ENCODE measurements around the gene NIM1K.
"Not testable (repeated sequence)": the region's sequence is repeated elsewhere in the genome, so short reads cannot be mapped to it uniquely, and the experiment has no call there.

Gene NIM1K

GRCh38 chr5:43190755-43191603 is 1.0 kb upstream of the NIM1K start:
- DNase-seq (ENCODE audit: low read depth in 2 of 2, low spot score in 1 of 2), result no peak

- DNase-seq (ENCODE audit: low read depth in 2 of 2, low spot score in 1 of 2), result no peak
These were observed 644 bp downstream of the NIM1K start for GRCh38 chr5:43192558-43193180.

- no peak for DNase-seq (ENCODE audit: low read depth in 2 of 2, low spot score in 1 of 2)
These were observed 1.3 kb downstream of the NIM1K start for GRCh38 chr5:43193181-43193893.

GRCh38 chr5:43193894-43194265 is 1.9 kb downstream of the NIM1K start:
- DNase-seq (ENCODE audit: low read depth in 2 of 2, low spot score in 1 of 2), result no peak

- DNase-seq (ENCODE audit: low read depth in 2 of 2, low spot score in 1 of 2), result no peak
These were observed 3.7 kb downstream of the NIM1K start for GRCh38 chr5:43195670-43196265.

- DNase-seq (ENCODE audit: low read depth in 2 of 2, low spot score in 1 of 2), result no peak
These were observed 5.5 kb downstream of the NIM1K start for GRCh38 chr5:43197535-43197934.

- not testable (repeated sequence) for DNase-seq (ENCODE audit: low read depth in 2 of 2, low spot score in 1 of 2)
These were observed 9.4 kb downstream of the NIM1K start for GRCh38 chr5:43201442-43201841.

- no peak for DNase-seq (ENCODE audit: low read depth in 2 of 2, low spot score in 1 of 2)
These were observed 10.4 kb downstream of the NIM1K start for GRCh38 chr5:43202380-43202779.

- DNase-seq (ENCODE audit: low read depth in 2 of 2, low spot score in 1 of 2), result no peak
These were observed 11.3 kb downstream of the NIM1K start for GRCh38 chr5:43203373-43203772.

GRCh38 chr5:43204958-43205357 is 12.9 kb downstream of the NIM1K start:
- DNase-seq (ENCODE audit: low read depth in 2 of 2, low spot score in 1 of 2), result no peak

GRCh38 chr5:43207601-43208000 is 15.6 kb downstream of the NIM1K start:
- DNase-seq (ENCODE audit: low read depth in 2 of 2, low spot score in 1 of 2), result no peak

- DNase-seq (ENCODE audit: low read depth in 2 of 2, low spot score in 1 of 2), result no peak
These were observed 16.6 kb downstream of the NIM1K start for GRCh38 chr5:43208658-43209057.

- DNase-seq (ENCODE audit: low read depth in 2 of 2, low spot score in 1 of 2), result no peak
These were observed 17.0 kb downstream of the NIM1K start for GRCh38 chr5:43209060-43209459.

GRCh38 chr5:43209833-43210232 is 17.8 kb downstream of the NIM1K start:
- DNase-seq (ENCODE audit: low read depth in 2 of 2, low spot score in 1 of 2), result no peak

GRCh38 chr5:43210570-43210969 is 18.5 kb downstream of the NIM1K start:
- DNase-seq (ENCODE audit: low read depth in 2 of 2, low spot score in 1 of 2), result no peak

GRCh38 chr5:43213951-43214350 is 21.9 kb downstream of the NIM1K start:
- no peak for DNase-seq (ENCODE audit: low read depth in 2 of 2, low spot score in 1 of 2)

- DNase-seq (ENCODE audit: low read depth in 2 of 2, low spot score in 1 of 2), result no peak
These were observed 23.1 kb downstream of the NIM1K start for GRCh38 chr5:43215073-43215631.

- DNase-seq (ENCODE audit: low read depth in 2 of 2, low spot score in 1 of 2), result no peak
These were observed 24.9 kb downstream of the NIM1K start for GRCh38 chr5:43216941-43217340.

GRCh38 chr5:43219120-43219519 is 27.1 kb downstream of the NIM1K start:
- no peak for DNase-seq (ENCODE audit: low read depth in 2 of 2, low spot score in 1 of 2)

- no peak for DNase-seq (ENCODE audit: low read depth in 2 of 2, low spot score in 1 of 2)
These were observed 29.5 kb downstream of the NIM1K start for GRCh38 chr5:43221502-43221901.

- DNase-seq (ENCODE audit: low read depth in 2 of 2, low spot score in 1 of 2), result no peak
These were observed 33.7 kb downstream of the NIM1K start for GRCh38 chr5:43225649-43226245.

Data from stimulated activated CD8-positive, alpha-beta memory T cell treated with anti-CD3 and anti-CD28 coated beads, Interleukin-4, amount 100 ng/mL, for 1 hour (primary cell).